PC-3 (cell line): Measurements from ENCODE around the gene BORCS8. TPM values are rescaled to one million over a fixed set of nuclear protein-coding genes. Genes with fewer than 3 reads are reported as not detected.

Experiments used
- ATAC-seq: fragments of 200-7000 bp; cut with Tn5 transposase; 2 replicates; pipeline ENCODE4 v1.9.1; 2020; ENCODE audit warnings: mild to moderate bottlenecking, moderate library complexity
- BruUV-seq: library from RNA; stranded (reverse); fragments of 400-500 nt; replicated peaks from 2 replicates; lab custom pipeline; 2021; lab: Mats Ljungman, UMichigan
- CTCF ChIA-PET: fragments of 300-600 bp; sonication (Branson Sonifier 250); formaldehyde crosslinking; loops from one replicate; lab custom pipeline; 2022; ENCODE audit warnings: antibody characterized with exemption; lab: Charles Lee
- POLR2A ChIA-PET: fragments of 300-600 bp; sonication (Branson Sonifier 250); formaldehyde crosslinking; loops from one replicate; lab custom pipeline; 2022; ENCODE audit warnings: antibody characterized with exemption; ENCODE audit not compliant: unreplicated experiment; lab: Charles Lee
- DNase-seq: peaks from one replicate; pipeline ENCODE4 v3.0.0-alpha.2; 2015
- H2AFZ ChIP-seq: fragments of 300-600 bp; sonication (generic); 2 replicates; pipeline ENCODE4 v1.6.0; 2016; ENCODE audit warnings: antibody characterized with exemption, low read length
- H3F3A ChIP-seq: fragments of 300-600 bp; sonication (generic); one replicate; pipeline ENCODE4 v1.6.0; 2017; ENCODE audit warnings: antibody characterized with exemption, low read length, control low read depth, mild to moderate bottlenecking; ENCODE audit not compliant: unreplicated experiment
- H3K27ac ChIP-seq: fragments of 300-600 bp; sonication (generic); 2 replicates; pipeline ENCODE4 v1.5.1; 2016; ENCODE audit warnings: mild to moderate bottlenecking, low read length
- H3K27me3 ChIP-seq: fragments of 300-600 bp; sonication (generic); 2 replicates; pipeline ENCODE4 v1.6.1; 2016; ENCODE audit warnings: low read length, mixed read lengths
- H3K36me3 ChIP-seq: fragments of 300-600 bp; sonication (generic); 2 replicates; pipeline ENCODE4 v1.6.1; 2016; ENCODE audit warnings: low read depth, mixed run types, low read length, mixed read lengths
- H3K4me1 ChIP-seq: fragments of 300-600 bp; sonication (generic); 2 replicates; pipeline ENCODE4 v1.5.1; 2016; ENCODE audit warnings: low read length; ENCODE audit not compliant: insufficient read depth
- H3K4me2 ChIP-seq: fragments of 300-600 bp; sonication (generic); 2 replicates; pipeline ENCODE4 v1.6.0; 2016; ENCODE audit warnings: low read length
- H3K4me3 ChIP-seq: fragments of 300-600 bp; sonication (generic); 2 replicates; pipeline ENCODE4 v1.5.1; 2016; ENCODE audit warnings: mild to moderate bottlenecking, low read length, mixed read lengths
- H3K79me2 ChIP-seq: fragments of 300-600 bp; sonication (generic); 2 replicates; pipeline ENCODE4 v1.6.1; 2017; ENCODE audit warnings: low read length, mixed read lengths
- H3K9ac ChIP-seq: fragments of 300-600 bp; sonication (generic); 2 replicates; pipeline ENCODE4 v1.6.0; 2016; ENCODE audit warnings: mild to moderate bottlenecking, low read length
- H3K9me2 ChIP-seq: fragments of 300-600 bp; sonication (generic); replicated peaks from 2 replicates; pipeline ENCODE4 v1.6.1; 2016; ENCODE audit warnings: mixed run types, low read length, mixed read lengths
- H3K9me3 ChIP-seq: fragments of 300-600 bp; sonication (generic); 2 replicates; pipeline ENCODE4 v1.6.1; 2016; ENCODE audit warnings: low read length, mixed read lengths
- H4K20me1 ChIP-seq: fragments of 300-600 bp; sonication (generic); 2 replicates; pipeline ENCODE4 v1.6.1; 2016; ENCODE audit warnings: low read length, mixed read lengths
- EZH2 ChIP-seq: fragments of 300-600 bp; sonication (generic); IDR thresholded peaks from one replicate; pipeline ENCODE4 v1.6.1; 2017; ENCODE audit warnings: antibody characterized with exemption, mild to moderate bottlenecking, low read length; ENCODE audit not compliant: unreplicated experiment
- EZH2phosphoT487 ChIP-seq: fragments of 300-600 bp; sonication (generic); IDR thresholded peaks from 2 replicates; pipeline ENCODE4 v1.6.1; 2018; ENCODE audit warnings: mild to moderate bottlenecking, antibody characterized with exemption, low read length, borderline replicate concordance
- intact Hi-C: fragments of 100-400 bp; cut with micrococcal nuclease; formaldehyde crosslinking; loops from 2 replicates; pipeline ENCODE4 v1.9.0; 2023
- total RNA-seq: library from RNA; depleted of rRNA; stranded (reverse); fragments of >200 nt; gene quantifications from 2 replicates; pipeline ENCODE4 v1.2.3, GENCODE V29; 2014
- TF ChIP-seq, protein P1 (sequence below): fragments of 300-600 bp; sonication (generic); conservative IDR thresholded peaks from 2 replicates; pipeline ENCODE4 v1.5.1; 2017; ENCODE audit warnings: antibody characterized with exemption, low read depth, mild to moderate bottlenecking, low read length

BORCS8 gene
- total RNA-seq, 1 experiment from 2014 or later: 33.1 TPM

DNA sequence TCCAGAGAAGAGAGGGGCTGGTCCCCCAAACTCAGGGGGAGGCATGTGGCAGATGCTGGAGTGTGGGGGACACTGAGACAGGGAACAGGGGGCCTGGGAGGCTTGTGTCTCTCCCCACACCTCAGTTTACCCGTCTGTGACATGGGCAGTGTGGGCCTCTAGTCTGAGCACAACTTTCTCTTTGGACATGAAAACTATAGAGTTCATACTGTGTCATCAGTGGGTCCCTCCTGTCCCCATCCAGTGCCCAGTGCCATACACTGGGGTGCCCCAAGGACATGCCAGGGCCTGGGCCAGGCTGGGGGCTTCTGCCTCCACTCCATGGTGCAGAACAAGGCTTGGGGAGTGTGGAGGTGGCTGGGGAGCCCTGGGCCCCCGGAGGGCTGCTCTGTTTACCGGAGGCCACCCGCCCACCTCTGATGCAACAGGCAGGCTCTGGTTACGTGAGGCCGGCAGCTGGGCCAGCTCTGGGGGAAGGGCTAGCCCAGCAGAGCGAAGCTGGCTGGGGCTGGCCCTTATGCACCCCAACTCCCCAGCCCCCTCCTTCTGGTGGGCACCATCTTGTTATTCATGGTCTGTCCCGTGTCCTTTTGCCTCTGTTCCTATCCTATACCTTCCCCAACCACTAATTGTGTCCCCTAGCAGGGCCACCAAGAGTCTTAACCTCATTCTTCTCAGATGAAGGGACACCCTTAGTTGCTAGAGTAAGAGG is 20.0 kb downstream of the BORCS8 start:
- Histone ChIP-seq H3K9me2 (no peaks in the 10 kb centered on the region), H3K9me3 (no peaks in the 10 kb centered on the region), H3F3A (no peaks in the 10 kb centered on the region), H3K79me2 (no peaks in the 10 kb centered on the region), H3K36me3 (peaks cover 4% of the 10 kb centered on the region), H4K20me1 (no peaks in the 10 kb centered on the region), H3K4me3 (no peak overlapping the region), H3K27me3 (no peaks in the 10 kb centered on the region), H3K4me2 (no peak overlapping the region), H3K27ac (no peak overlapping the region), H3K4me1 (no peaks in the 10 kb centered on the region), H3K9ac (no peak overlapping the region), H2AFZ (no peak overlapping the region)
- no peak for ATAC-seq
- DNase-seq: no peak
- ChIA-PET POLR2A (no interaction called here), CTCF (no interaction called here)
- intact Hi-C loops: no loop called here
- TF ChIP-seq EZH2phosphoT487 (no peak), EZH2 (no peak)
- TF ChIP-seq, protein P1, sequence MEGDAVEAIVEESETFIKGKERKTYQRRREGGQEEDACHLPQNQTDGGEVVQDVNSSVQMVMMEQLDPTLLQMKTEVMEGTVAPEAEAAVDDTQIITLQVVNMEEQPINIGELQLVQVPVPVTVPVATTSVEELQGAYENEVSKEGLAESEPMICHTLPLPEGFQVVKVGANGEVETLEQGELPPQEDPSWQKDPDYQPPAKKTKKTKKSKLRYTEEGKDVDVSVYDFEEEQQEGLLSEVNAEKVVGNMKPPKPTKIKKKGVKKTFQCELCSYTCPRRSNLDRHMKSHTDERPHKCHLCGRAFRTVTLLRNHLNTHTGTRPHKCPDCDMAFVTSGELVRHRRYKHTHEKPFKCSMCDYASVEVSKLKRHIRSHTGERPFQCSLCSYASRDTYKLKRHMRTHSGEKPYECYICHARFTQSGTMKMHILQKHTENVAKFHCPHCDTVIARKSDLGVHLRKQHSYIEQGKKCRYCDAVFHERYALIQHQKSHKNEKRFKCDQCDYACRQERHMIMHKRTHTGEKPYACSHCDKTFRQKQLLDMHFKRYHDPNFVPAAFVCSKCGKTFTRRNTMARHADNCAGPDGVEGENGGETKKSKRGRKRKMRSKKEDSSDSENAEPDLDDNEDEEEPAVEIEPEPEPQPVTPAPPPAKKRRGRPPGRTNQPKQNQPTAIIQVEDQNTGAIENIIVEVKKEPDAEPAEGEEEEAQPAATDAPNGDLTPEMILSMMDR: no peak
- no TSS peak for BruUV-seq

DNA sequence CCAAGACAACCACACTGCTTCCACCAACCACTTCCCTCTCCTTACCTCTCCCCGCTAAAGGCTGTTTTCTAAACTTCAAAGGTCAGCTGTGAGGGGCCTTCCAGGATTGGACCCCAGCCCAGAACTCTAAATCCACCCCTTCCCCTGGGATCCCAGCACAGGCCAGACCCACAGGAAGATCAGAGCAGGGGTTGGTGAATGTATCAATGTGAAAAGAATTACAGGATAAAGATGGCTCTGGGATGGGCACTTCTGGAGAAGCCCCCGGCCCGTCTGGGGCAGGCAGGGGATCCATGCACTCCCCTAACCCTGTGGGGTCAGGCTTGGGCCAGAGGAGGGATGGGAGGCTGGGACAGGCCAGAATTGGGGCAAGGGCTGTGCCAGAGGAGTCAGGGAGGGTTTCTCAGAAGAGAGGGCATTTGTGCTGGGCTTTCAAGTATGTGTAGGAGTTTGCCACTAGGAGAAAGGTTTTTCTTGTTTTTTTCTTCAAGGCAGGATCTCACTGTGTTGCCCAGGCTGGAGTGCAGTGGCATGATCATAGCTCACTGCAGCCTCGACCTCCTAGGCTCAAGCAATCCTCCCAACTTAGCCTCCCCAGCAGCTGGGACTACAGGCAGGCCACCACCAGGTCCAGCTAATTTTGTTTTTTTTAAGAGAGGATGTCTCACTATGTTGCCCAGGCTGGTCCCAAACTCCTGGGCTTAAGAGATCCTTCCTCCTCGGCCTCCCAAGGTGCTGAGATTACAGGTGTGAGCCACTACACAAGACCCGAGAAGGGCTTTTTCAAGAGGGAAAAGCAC is 20.9 kb downstream of the BORCS8 start:
- H3K27ac ChIP-seq: no peak overlapping the region
- H3K9me3 ChIP-seq: no peaks in the 10 kb centered on the region
- H3K4me2 ChIP-seq: no peak overlapping the region
- no peak overlapping the region for H2AFZ ChIP-seq
- no peaks in the 10 kb centered on the region for H3K9me2 ChIP-seq
- POLR2A ChIA-PET: no interaction called here
- CTCF ChIA-PET: no interaction called here
- no peak overlapping the region for H3K4me3 ChIP-seq
- H3K36me3 ChIP-seq: no peaks in the 10 kb centered on the region
- no peaks in the 10 kb centered on the region for H3K27me3 ChIP-seq
- BruUV-seq: no TSS peak
- no peaks in the 10 kb centered on the region for H3F3A ChIP-seq
- no peak for TF ChIP-seq EZH2phosphoT487
- TF ChIP-seq, protein P1: no peak
- TF ChIP-seq EZH2: no peak
- intact Hi-C loops: no loop called here
- ATAC-seq (no peak), DNase-seq (no peak)
- no peak overlapping the region for H3K9ac ChIP-seq
- no peaks in the 10 kb centered on the region for H4K20me1 ChIP-seq
- H3K79me2 ChIP-seq: no peaks in the 10 kb centered on the region
- no peaks in the 10 kb centered on the region for H3K4me1 ChIP-seq
